ENCODE measurements around the gene MTFMT.

MTFMT gene

GRCh38 chr15:65068403-65068788 is 39.0 kb upstream of the MTFMT start:
- DNase-seq (ENCODE audit: low spot score in 2 of 2) (no peak), ATAC-seq (replicated peaks; ENCODE audit: extremely low read depth, poor library complexity, severe bottlenecking) (no peak)
- H3K27me3 Mint-ChIP-seq, result peaks cover 46% of the 10 kb centered on the region
- no peaks in the 10 kb centered on the region for H3K36me3 Mint-ChIP-seq (ENCODE audit: insufficient read depth)
- peak overlapping the region; percentile 50 for H3K4me3 Mint-ChIP-seq
- peaks cover 6% of the 10 kb centered on the region for H3K4me1 Mint-ChIP-seq
- no peaks in the 10 kb centered on the region for H3K9me3 Mint-ChIP-seq
- H3K27ac Mint-ChIP-seq (ENCODE audit: low read depth), result no peak overlapping the region

GRCh38 chr15:65067645-65068402 is 38.4 kb upstream of the MTFMT start, which contains the start of gene RASL12:
Gene RASL12, minus strand, starts transcription at chr15:65067991. Its CDS starts 156 bp downstream, at chr15:65067835.
- DNase-seq (ENCODE audit: low spot score in 2 of 2), result no peak
- Mint-ChIP-seq H3K4me3 (peak within 1 kb of the TSS; percentile 50), H3K36me3 (ENCODE audit: insufficient read depth) (no peaks in the 10 kb centered on the region), H3K9me3 (no peaks in the 10 kb centered on the region), H3K27me3 (peaks cover 51% of the 10 kb centered on the region), H3K4me1 (peaks cover 6% of the 10 kb centered on the region), H3K27ac (ENCODE audit: low read depth) (no peak within 1 kb of the TSS)
- ATAC-seq (replicated peaks; ENCODE audit: extremely low read depth, poor library complexity, severe bottlenecking), result no peak

GRCh38 chr15:65067317-65067644 is 37.8 kb upstream of the MTFMT start:
- peak overlapping the region; percentile 4 for H3K4me3 Mint-ChIP-seq
- no peak for DNase-seq (ENCODE audit: low spot score in 2 of 2)
- H3K27me3 Mint-ChIP-seq, result peaks cover 51% of the 10 kb centered on the region
- ATAC-seq (replicated peaks; ENCODE audit: extremely low read depth, poor library complexity, severe bottlenecking), result no peak
- no peaks in the 10 kb centered on the region for H3K36me3 Mint-ChIP-seq (ENCODE audit: insufficient read depth)
- peaks cover 6% of the 10 kb centered on the region for H3K4me1 Mint-ChIP-seq
- H3K27ac Mint-ChIP-seq (ENCODE audit: low read depth), result no peak overlapping the region
- H3K9me3 Mint-ChIP-seq, result no peaks in the 10 kb centered on the region

GRCh38 chr15:65066635-65067316 is 37.3 kb upstream of the MTFMT start:
- Mint-ChIP-seq H3K9me3 (no peaks in the 10 kb centered on the region), H3K27me3 (peaks cover 51% of the 10 kb centered on the region), H3K4me3 (peak overlapping the region; percentile 4), H3K4me1 (peaks cover 6% of the 10 kb centered on the region), H3K36me3 (ENCODE audit: insufficient read depth) (no peaks in the 10 kb centered on the region), H3K27ac (ENCODE audit: low read depth) (no peak overlapping the region)
- ATAC-seq (replicated peaks; ENCODE audit: extremely low read depth, poor library complexity, severe bottlenecking) (no peak), DNase-seq (ENCODE audit: low spot score in 2 of 2) (no peak)

GRCh38 chr15:65066001-65066634 is 36.7 kb upstream of the MTFMT start:
- no peak for ATAC-seq (replicated peaks; ENCODE audit: extremely low read depth, poor library complexity, severe bottlenecking)
- no peak for DNase-seq (ENCODE audit: low spot score in 2 of 2)
- Mint-ChIP-seq H3K27ac (ENCODE audit: low read depth) (no peak overlapping the region), H3K4me1 (peaks cover 6% of the 10 kb centered on the region), H3K36me3 (ENCODE audit: insufficient read depth) (no peaks in the 10 kb centered on the region), H3K4me3 (no peak overlapping the region), H3K27me3 (peaks cover 56% of the 10 kb centered on the region), H3K9me3 (no peaks in the 10 kb centered on the region)

- peaks cover 49% of the 10 kb centered on the region for H3K27me3 Mint-ChIP-seq
- no peak overlapping the region for H3K4me3 Mint-ChIP-seq
- H3K9me3 Mint-ChIP-seq, result no peaks in the 10 kb centered on the region
- no peak overlapping the region for H3K27ac Mint-ChIP-seq (ENCODE audit: low read depth)
- no peak for ATAC-seq (replicated peaks; ENCODE audit: extremely low read depth, poor library complexity, severe bottlenecking)
- DNase-seq (ENCODE audit: low spot score in 2 of 2), result no peak
- H3K4me1 Mint-ChIP-seq, result peaks cover 6% of the 10 kb centered on the region
- H3K36me3 Mint-ChIP-seq (ENCODE audit: insufficient read depth), result no peaks in the 10 kb centered on the region
These were observed 33.3 kb upstream of the MTFMT start for GRCh38 chr15:65062726-65063125.

- peaks cover 2% of the 10 kb centered on the region for H3K4me1 Mint-ChIP-seq
- H3K4me3 Mint-ChIP-seq, result no peak overlapping the region
- H3K9me3 Mint-ChIP-seq, result no peaks in the 10 kb centered on the region
- H3K27ac Mint-ChIP-seq (ENCODE audit: low read depth), result no peak overlapping the region
- DNase-seq (ENCODE audit: low spot score in 2 of 2), result no peak
- no peak for ATAC-seq (replicated peaks; ENCODE audit: extremely low read depth, poor library complexity, severe bottlenecking)
- H3K36me3 Mint-ChIP-seq (ENCODE audit: insufficient read depth), result no peaks in the 10 kb centered on the region
- peaks cover 43% of the 10 kb centered on the region for H3K27me3 Mint-ChIP-seq
These were observed 32.6 kb upstream of the MTFMT start for GRCh38 chr15:65062061-65062460.

- Mint-ChIP-seq H3K4me1 (no peaks in the 10 kb centered on the region), H3K9me3 (no peaks in the 10 kb centered on the region), H3K4me3 (no peak overlapping the region), H3K27ac (ENCODE audit: low read depth) (no peak overlapping the region), H3K36me3 (ENCODE audit: insufficient read depth) (no peaks in the 10 kb centered on the region), H3K27me3 (peaks cover 31% of the 10 kb centered on the region)
- no peak for ATAC-seq (replicated peaks; ENCODE audit: extremely low read depth, poor library complexity, severe bottlenecking)
- DNase-seq (ENCODE audit: low spot score in 2 of 2), result no peak
These were observed 31.4 kb upstream of the MTFMT start for GRCh38 chr15:65060641-65061397.

- DNase-seq (ENCODE audit: low spot score in 2 of 2) (no peak), ATAC-seq (replicated peaks; ENCODE audit: extremely low read depth, poor library complexity, severe bottlenecking) (no peak)
- Mint-ChIP-seq H3K27ac (ENCODE audit: low read depth) (no peak overlapping the region), H3K36me3 (ENCODE audit: insufficient read depth) (no peaks in the 10 kb centered on the region), H3K4me3 (no peak overlapping the region), H3K9me3 (no peaks in the 10 kb centered on the region), H3K4me1 (no peaks in the 10 kb centered on the region), H3K27me3 (peaks cover 24% of the 10 kb centered on the region)
These were observed 30.6 kb upstream of the MTFMT start for GRCh38 chr15:65059931-65060596.

GRCh38 chr15:65059369-65059750 is 29.9 kb upstream of the MTFMT start:
- Mint-ChIP-seq H3K4me1 (no peaks in the 10 kb centered on the region), H3K27me3 (peaks cover 21% of the 10 kb centered on the region), H3K27ac (ENCODE audit: low read depth) (no peak overlapping the region), H3K36me3 (ENCODE audit: insufficient read depth) (no peaks in the 10 kb centered on the region), H3K4me3 (no peak overlapping the region), H3K9me3 (no peaks in the 10 kb centered on the region)
- no peak for DNase-seq (ENCODE audit: low spot score in 2 of 2)
- no peak for ATAC-seq (replicated peaks; ENCODE audit: extremely low read depth, poor library complexity, severe bottlenecking)

- Mint-ChIP-seq H3K36me3 (ENCODE audit: insufficient read depth) (no peaks in the 10 kb centered on the region), H3K9me3 (no peaks in the 10 kb centered on the region), H3K4me1 (no peaks in the 10 kb centered on the region), H3K27ac (ENCODE audit: low read depth) (no peak overlapping the region), H3K27me3 (peaks cover 16% of the 10 kb centered on the region), H3K4me3 (no peak overlapping the region)
- ATAC-seq (replicated peaks; ENCODE audit: extremely low read depth, poor library complexity, severe bottlenecking) (no peak), DNase-seq (ENCODE audit: low spot score in 2 of 2) (no peak)
These were observed 29.2 kb upstream of the MTFMT start for GRCh38 chr15:65058394-65059368.

Data from central memory CD8-positive, alpha-beta T cell (primary cell).